BE2C (cell line): ENCODE measurements around the gene CTXND1.

Experiments used
- DNase-seq: peaks from one replicate; pipeline ENCODE4 v3.0.0-alpha.2; 2020
- H3K27me3 ChIP-seq: fragments of 250-450 bp; sonication (Bioruptor Pico); 2 replicates; pipeline ENCODE4 v1.5.1; 2020; ENCODE audit warnings: mild to moderate bottlenecking
- H3K36me3 ChIP-seq: fragments of 250-450 bp; sonication (Bioruptor Pico); 2 replicates; pipeline ENCODE4 v1.5.1; 2020; ENCODE audit warnings: mild to moderate bottlenecking
- H3K4me1 ChIP-seq: fragments of 250-450 bp; sonication (Bioruptor Pico); 2 replicates; pipeline ENCODE4 v1.5.1; 2020
- H3K4me3 ChIP-seq: 2 replicates; pipeline ENCODE4 v1.5.1; 2011; ENCODE audit warnings: low read depth, low read length
- H3K9me3 ChIP-seq: fragments of 250-450 bp; sonication (Bioruptor Pico); 2 replicates; pipeline ENCODE4 v1.5.1; 2020
- TF ChIP-seq, protein P1 (sequence below): IDR thresholded peaks from 2 replicates; pipeline ENCODE4 v1.5.1; 2012; ENCODE audit warnings: mild to moderate bottlenecking, low read depth, low read length

CTXND1 gene

DNA sequence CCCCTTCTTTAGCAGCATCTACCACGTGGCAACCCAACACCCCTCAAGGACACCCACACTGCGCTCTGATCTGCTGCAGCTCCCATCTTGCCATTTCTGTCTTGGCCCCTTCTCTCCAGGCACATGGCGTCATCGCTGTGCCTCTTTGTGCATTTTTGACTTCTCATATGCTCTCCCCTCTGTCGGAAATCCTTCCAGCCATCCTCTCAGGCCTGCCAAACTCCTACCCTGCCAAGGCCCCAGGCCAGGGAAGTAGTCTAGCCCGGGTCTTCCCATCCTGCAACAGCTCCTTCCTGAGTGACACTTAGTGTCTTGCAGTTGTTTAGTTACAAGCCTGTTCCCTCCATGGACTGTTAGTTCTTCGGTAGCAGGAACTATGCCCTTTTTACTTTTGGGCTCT lies 34.0 kb upstream of the CTXND1 start:
- no peak for DNase-seq
- Histone ChIP-seq H3K9me3 (no peaks in the 10 kb centered on the region), H3K4me3 (no peak overlapping the region), H3K27me3 (peaks cover 8% of the 10 kb centered on the region), H3K4me1 (no peaks in the 10 kb centered on the region), H3K36me3 (no peaks in the 10 kb centered on the region)
- TF ChIP-seq, protein P1, sequence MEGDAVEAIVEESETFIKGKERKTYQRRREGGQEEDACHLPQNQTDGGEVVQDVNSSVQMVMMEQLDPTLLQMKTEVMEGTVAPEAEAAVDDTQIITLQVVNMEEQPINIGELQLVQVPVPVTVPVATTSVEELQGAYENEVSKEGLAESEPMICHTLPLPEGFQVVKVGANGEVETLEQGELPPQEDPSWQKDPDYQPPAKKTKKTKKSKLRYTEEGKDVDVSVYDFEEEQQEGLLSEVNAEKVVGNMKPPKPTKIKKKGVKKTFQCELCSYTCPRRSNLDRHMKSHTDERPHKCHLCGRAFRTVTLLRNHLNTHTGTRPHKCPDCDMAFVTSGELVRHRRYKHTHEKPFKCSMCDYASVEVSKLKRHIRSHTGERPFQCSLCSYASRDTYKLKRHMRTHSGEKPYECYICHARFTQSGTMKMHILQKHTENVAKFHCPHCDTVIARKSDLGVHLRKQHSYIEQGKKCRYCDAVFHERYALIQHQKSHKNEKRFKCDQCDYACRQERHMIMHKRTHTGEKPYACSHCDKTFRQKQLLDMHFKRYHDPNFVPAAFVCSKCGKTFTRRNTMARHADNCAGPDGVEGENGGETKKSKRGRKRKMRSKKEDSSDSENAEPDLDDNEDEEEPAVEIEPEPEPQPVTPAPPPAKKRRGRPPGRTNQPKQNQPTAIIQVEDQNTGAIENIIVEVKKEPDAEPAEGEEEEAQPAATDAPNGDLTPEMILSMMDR = no peak

DNA sequence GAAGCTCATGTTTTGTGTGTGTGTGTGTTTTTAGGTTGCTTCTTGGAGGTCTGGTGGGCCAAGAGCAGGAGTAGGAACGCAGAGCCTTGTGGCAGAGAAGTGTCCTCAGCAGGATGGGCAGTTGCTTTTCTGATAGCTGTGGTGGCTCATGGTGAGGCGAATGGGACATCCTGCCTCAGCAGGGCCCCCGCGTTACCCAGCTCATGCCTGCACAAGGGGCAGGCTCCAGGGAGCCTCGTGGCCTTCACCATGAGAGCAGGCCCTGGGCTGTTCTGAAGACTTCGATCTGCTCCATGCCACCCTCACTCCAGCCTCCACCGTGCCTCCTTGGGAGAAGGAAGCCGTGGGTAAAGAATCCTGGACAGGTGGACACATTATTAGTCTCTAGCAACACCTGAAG lies 33.4 kb upstream of the CTXND1 start:
- TF ChIP-seq, protein P1 = no peak
- no peaks in the 10 kb centered on the region for H3K4me1 ChIP-seq
- H3K4me3 ChIP-seq = no peak overlapping the region
- H3K36me3 ChIP-seq = no peaks in the 10 kb centered on the region
- peaks cover 8% of the 10 kb centered on the region for H3K27me3 ChIP-seq
- no peak for DNase-seq
- no peaks in the 10 kb centered on the region for H3K9me3 ChIP-seq

DNA sequence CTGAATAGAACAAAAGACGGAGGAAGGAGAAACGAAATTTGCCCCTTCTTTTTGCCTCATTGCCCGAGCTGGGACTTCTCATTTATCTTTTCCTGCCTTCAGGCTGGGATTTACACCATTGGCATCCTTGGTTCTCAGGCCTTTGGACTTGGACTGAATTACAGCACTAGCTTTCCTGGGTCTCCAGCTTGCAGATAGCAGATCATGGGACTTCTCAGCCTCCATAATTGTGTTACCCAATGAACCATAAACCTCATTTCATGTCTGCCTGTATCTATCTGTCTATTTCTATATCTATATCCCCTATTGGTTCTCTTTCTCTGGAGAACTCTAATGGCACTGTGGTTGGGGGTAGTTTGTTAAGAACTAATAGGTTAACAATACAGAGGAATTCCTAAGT lies 31.5 kb upstream of the CTXND1 start:
- Histone ChIP-seq H3K27me3 (peaks cover 8% of the 10 kb centered on the region), H3K4me3 (no peak overlapping the region), H3K36me3 (no peaks in the 10 kb centered on the region), H3K4me1 (no peaks in the 10 kb centered on the region), H3K9me3 (no peaks in the 10 kb centered on the region)
- TF ChIP-seq, protein P1 = no peak
- no peak for DNase-seq

DNA sequence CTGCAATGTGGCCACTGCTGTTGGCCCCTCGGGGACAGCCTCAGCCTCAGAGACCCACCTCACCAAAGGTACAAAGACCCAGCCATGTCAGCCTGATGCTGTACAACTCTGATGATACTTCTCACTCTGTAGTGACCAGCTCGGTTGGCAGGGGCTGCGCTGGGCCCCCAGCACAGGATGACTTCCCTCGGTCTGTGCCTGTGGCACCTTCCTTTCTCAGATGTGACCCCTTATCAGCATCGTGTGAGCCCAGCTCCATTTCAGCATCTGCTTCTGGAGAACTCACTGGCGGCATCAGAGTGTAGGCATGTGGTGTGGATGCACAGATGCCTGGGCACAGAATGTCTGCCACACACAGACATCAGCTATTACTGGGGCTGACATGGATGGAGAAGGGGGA lies 25.1 kb upstream of the CTXND1 start:
- Histone ChIP-seq H3K27me3 (no peaks in the 10 kb centered on the region), H3K4me3 (no peak overlapping the region), H3K9me3 (no peaks in the 10 kb centered on the region), H3K36me3 (no peaks in the 10 kb centered on the region), H3K4me1 (no peaks in the 10 kb centered on the region)
- DNase-seq = no peak
- TF ChIP-seq, protein P1 = no peak

DNA sequence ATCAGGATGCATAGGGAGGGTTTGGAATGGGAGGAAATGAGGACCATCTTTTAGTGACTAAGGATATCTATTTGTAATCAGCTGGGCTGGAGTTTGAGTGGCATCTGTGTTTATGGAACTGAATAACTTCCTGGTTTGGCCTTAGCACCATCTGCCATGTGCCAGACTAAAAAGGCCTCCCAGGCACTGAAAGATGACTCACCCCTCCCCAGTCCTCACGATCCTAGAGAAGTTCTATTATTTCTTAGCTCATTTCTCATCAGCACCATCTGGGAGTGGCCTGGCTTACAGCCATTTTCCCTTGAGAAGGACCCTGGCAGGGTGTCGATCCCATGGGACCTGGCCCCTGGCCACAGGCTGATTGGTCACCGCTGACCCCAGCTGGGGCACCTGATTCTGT lies 23.9 kb upstream of the CTXND1 start:
- peak; percentile 42 for DNase-seq
- H3K4me3 ChIP-seq = no peak overlapping the region
- TF ChIP-seq, protein P1 = no peak
- no peaks in the 10 kb centered on the region for H3K36me3 ChIP-seq
- no peaks in the 10 kb centered on the region for H3K27me3 ChIP-seq
- no peaks in the 10 kb centered on the region for H3K9me3 ChIP-seq
- no peaks in the 10 kb centered on the region for H3K4me1 ChIP-seq

DNA sequence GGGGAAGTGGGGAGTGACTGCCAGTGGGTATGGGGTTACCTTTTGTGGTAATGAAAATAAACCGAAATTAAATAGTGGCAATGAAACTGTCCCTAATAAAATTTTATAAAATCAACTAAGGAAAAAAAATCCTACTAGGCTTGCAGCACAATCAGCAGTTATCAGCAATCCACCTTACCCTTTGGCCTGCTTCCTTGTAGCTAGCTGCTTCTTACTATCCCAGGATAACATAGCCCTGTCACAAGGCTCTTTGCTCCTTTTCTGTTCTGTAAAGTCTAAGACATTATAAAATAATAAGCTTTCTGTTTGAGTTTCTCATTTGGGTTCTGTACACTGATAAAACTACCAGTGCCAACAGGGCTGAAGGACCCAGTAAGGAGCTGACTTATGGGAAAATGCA lies 23.0 kb upstream of the CTXND1 start:
- Histone ChIP-seq H3K27me3 (no peaks in the 10 kb centered on the region), H3K4me1 (no peaks in the 10 kb centered on the region), H3K4me3 (no peak overlapping the region), H3K9me3 (no peaks in the 10 kb centered on the region), H3K36me3 (no peaks in the 10 kb centered on the region)
- DNase-seq = no peak
- TF ChIP-seq, protein P1 = no peak
